Stimulated activated CD4-positive, alpha-beta T cell treated with anti-CD3 and anti-CD28 coated beads, Interleukin-15, amount 100 ng/mL, for 24 hours (primary cell): Measurements from ENCODE around the gene ANKRD10.
A peak's percentile ranks its signal among the peaks of the same experiment; 100 is the strongest.

Experiments used
- DNase-seq: peaks from one replicate; pipeline ENCODE4 v3.0.0-alpha.2; 2020

The ANKRD10 gene

DNA sequence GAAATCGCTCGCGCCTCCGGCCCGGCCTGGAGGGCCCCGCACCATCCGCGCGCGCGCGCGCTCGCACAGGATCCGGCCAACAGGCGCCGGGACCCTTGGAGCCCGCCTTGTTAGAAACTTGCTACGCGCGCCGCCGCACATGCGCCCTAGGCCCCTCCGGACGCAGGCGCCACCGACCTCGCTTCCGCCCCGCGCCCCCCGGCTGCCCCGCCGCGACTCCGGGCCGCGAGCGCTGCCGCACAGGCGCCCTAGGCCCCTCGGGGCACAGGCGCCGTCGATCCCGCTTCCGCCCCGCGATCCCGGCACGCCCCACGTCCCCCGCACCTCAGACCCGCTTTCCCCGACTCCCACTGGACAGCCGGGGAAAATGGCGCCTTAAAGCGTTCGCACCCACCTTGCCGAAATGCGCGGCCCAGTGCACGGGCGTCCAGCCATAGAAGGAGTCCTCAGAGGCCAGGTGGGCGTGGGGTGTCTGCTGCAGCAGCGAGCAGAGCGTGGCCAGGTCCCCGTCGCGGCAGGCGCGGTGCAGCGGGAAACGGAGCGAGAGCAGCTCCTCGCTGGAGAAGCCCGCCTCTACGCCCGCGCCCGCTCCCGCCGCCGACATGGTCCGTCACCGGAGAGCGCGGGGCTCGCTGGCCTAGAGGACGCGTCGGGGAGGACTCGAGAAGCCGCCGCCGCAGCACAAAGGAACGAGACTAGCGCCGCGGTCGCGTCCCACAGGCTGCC lies 375 bp downstream of the ANKRD10 start:
- DNase-seq = peak; percentile 87

DNA sequence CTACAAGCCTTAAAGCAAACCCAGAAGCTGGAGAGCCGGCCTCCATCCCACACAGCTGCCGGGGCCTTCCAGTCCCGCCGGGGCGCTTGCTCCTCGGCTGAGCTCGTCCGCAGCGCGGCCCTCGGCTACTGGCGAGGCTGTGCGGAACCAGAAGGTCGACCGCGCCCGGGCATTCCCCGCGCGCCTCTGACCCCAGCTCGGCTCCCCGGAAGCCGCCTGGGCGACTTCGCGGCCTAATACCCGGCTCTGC lies 863 bp downstream of the ANKRD10 start:
- DNase-seq = no peak

- no peak for DNase-seq
Measured at GRCh38 chr13:110913322-110914080, 1.4 kb downstream of the ANKRD10 start.

GRCh38 chr13:110912651-110913051 lies 2.2 kb downstream of the ANKRD10 start:
- DNase-seq = no peak

GRCh38 chr13:110911880-110912279 lies 3.0 kb downstream of the ANKRD10 start:
- DNase-seq = no peak

DNA sequence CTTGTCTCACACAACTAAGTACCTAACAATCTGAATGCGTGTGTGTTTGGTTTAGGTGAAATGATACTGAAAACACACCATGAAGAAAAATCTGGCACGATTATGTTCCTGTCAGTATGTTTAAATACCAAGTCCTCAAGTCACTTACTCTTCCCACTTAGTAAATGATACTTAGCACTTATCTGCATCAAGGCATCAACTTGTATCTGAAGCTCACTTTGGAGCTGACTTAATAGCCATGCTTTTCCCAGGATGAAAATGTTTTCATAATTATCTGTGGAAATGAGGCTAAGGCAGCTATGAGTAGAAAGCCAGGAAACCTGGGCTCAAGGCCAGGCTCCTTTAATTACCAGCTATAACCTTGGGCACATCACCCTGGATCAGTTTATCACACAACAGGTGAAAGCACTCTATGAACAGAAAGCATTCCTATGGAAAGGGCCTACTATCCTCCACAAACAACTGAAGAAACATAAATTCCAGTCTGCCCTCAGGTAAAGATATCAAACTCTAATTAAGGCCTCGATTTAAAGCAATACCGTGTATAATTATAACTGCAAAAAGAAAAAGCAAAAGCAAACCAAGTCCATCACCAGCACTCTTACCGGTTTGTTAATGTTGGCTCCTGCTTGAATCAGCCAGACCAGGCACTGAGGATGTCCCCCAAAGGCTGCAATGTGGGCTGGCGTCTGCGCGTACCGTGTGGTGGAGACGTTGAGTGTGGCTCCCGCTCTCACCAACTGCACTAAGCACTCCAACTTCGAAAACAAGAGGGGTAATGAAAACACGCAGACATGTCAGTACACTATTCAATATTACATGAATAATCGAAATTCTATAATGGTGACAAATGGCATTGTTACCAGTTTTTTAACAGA lies 4.6 kb downstream of the ANKRD10 start:
- no peak for DNase-seq

DNA sequence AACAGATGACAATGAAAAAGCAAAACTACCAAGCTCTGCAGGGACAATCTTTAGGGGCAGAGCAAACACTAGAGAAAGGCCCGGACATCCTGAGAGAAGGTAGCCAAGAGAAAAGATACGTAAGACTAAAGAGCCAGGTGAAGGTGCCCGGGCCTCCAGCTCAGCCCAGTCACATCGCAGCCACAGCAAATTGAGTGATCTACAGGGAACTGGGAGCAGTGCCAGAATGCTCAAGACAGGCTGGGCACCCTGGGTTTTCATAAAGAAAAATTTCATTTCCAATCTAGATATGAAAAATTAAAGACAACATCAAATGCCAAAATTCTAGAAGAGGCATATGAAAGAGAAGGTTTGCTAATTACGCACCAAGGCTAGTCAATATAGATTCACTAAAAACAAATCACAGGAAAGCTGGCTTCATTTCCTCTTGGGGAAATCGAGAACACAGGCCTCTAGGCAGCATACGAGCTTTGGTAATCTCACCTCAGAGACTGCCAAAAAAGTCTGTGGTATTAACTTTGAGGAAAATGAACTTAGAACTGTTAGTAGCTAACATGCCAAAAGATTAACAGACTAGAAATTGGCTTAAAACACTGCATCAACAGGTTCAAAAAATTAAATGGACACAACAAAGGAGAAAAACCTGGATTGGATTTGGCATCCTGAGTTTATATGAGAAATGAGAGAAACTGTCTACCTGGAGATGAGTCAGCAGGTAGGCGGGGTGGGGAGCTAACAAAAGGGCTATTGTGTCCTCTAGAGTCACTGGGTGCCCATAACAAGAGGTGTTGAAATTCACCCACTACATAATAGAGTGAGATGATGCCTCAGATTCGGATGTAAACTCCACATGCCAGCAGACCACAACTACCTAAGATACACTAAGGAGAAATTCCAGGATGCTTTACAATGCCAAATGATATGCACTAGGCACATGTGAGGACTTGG lies 6.6 kb downstream of the ANKRD10 start:
- DNase-seq = peak; percentile 31

DNA sequence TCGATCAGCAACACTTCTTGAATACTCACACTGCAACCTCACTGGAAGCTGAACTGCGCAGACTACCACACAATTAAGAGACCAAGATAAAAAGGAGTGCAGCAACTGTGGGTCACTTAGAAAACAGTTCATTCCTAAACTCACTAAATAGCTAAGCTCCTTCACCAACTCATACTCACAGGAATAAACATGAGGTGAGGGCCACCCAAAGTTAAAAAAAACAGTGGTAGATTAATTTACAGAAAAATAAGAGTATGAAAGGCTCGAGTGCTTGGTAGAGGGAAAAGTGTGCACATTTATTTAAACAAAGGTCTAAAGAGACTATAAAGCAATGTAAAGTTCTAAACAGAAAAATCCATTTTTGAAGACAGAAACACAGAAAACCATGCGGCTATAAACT lies 7.6 kb downstream of the ANKRD10 start:
- no peak for DNase-seq

GRCh38 chr13:110904748-110905147 lies 10.1 kb downstream of the ANKRD10 start:
- no peak for DNase-seq

DNA sequence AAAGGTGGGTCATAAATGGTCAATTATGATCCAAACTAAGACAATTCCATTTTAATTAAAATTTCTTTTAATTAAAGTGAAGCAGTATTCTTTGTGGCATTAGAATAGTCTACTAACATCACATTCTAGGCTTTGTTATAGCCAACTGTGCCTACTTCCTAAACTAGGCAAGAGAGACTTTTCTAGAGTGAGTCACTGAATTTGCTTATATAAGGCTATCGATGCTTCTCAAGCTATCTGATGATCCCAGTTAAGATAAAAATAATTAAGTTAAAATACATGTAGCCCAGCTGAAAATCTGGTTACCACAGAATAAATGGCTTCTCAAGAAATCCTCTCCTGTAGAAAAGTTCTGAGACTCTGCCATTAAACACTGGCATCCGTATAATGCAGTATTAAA lies 12.5 kb downstream of the ANKRD10 start:
- DNase-seq = no peak

DNA sequence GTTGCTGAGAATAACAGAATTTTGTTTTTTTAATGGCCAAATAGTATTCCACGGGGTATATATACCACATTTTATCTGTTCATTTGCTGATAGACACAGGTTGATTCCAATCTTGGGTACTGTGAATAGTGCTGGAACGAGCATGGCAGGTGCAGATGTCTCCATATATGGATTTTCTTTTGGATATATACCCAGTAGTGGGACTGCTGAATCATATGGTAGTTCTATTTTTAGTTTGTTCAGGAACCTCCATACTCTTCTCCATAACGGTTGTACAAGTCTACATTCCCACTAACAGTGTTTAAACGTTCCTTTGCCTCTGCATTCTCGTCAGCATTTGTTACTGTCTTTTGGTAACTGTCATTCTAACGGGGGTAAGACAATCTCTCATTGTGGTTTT lies 17.3 kb downstream of the ANKRD10 start:
- DNase-seq = no peak

- DNase-seq = no peak
Measured at GRCh38 chr13:110897014-110897413, 17.9 kb downstream of the ANKRD10 start.

DNA sequence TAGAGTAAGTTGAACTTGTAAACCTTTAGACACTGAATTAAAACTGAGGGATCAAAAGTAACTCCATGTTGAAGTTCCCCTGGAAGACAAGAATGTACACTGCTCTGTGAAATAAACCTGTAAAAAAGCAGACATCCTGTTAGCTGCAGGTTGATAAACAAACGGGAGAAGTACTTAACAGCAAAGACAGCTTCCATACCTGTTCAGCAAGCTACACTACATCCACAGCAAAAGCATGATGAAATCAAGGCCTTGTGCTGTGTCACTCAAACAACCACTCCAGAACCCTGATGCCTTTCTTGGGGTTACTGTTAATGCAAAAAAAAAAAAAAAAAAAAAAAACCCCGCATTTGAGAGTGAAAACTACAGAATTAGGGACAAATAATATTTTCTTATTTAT lies 20.8 kb downstream of the ANKRD10 start:
- no peak for DNase-seq

- DNase-seq = no peak
Measured at GRCh38 chr13:110893571-110893970, 21.3 kb downstream of the ANKRD10 start.

DNA sequence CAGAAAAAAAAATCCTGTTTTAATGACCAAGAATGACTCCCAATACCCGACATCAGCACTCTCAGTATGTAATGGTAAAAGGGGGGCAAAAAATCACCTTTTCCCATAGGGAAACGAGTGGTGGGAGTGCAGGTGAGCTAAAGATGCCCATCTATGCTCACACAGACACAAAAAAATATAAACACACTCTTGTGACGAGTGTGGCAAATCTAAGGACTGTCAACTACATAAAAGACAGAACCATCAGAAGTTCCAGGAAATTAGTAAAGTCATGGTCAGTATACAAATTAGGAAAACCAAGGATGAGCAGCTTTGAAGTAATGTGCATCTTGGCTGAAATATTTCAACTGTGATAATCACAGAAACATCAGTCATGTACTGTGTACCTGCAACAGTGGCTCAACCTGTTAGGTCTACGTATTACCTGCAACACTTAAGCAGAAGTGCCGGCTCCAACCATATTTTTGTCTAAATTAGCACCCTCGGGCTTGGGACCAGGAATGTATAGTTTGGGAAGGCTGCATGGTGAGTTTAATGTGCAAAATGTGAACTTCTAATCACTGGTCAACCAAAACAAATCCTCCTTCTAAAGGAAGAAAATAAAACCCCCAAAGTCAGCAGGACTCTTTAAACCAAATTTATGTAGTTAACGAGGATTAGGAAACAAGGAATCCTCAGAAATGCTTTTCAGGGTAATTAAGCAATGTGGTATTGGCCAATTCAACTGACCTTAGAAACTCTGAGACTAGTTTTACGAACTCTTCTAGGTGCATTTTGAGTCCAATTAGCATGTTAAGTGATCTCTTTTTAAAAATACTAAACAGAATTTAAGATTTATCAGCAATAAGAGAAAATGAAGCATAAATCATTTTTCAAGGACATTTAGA lies 24.3 kb downstream of the ANKRD10 start:
- no peak for DNase-seq

GRCh38 chr13:110888390-110888789 lies 26.5 kb downstream of the ANKRD10 start:
- no peak for DNase-seq

GRCh38 chr13:110887597-110888333 lies 27.1 kb downstream of the ANKRD10 start:
- no peak for DNase-seq

GRCh38 chr13:110886870-110887596 lies 27.8 kb downstream of the ANKRD10 start:
- no peak for DNase-seq

- DNase-seq = no peak
Measured at GRCh38 chr13:110885966-110886869, 28.7 kb downstream of the ANKRD10 start.
